Measurements from ENCODE around the gene DGLUCY.

The DGLUCY gene

DNA sequence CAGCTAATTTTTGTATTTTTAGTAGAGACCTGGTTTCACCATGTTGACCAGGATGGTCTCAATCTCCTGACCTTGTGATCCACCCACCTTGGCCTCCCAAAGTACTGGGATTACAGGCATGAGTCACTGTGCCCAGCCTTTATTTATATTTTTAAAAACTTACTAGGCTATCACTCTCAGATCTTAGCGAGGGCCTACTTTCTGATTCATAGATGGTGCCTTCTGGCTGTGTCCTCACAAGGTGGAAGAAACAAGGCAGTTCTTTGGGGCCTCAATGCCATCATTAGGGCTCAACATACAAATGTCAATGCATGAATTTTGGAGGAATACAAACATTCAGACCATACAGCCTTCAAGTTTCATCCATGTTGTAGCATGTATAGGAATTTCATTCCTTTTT lies 2.4 kb upstream of the DGLUCY start:
- DNase-seq (ENCODE audit: extremely low read depth, insufficient read length) = no peak
- no peak overlapping the region for H3K4me3 ChIP-seq (replicated peaks; ENCODE audit: low read depth, low read length)
- no peaks in the 10 kb centered on the region for H3K27me3 ChIP-seq (replicated peaks; ENCODE audit: control insufficient read depth, insufficient read depth, low read length)
- no peaks in the 10 kb centered on the region for H3K36me3 ChIP-seq (ENCODE audit: control insufficient read depth, insufficient read depth, low read length)
- TF ChIP-seq, protein P1, sequence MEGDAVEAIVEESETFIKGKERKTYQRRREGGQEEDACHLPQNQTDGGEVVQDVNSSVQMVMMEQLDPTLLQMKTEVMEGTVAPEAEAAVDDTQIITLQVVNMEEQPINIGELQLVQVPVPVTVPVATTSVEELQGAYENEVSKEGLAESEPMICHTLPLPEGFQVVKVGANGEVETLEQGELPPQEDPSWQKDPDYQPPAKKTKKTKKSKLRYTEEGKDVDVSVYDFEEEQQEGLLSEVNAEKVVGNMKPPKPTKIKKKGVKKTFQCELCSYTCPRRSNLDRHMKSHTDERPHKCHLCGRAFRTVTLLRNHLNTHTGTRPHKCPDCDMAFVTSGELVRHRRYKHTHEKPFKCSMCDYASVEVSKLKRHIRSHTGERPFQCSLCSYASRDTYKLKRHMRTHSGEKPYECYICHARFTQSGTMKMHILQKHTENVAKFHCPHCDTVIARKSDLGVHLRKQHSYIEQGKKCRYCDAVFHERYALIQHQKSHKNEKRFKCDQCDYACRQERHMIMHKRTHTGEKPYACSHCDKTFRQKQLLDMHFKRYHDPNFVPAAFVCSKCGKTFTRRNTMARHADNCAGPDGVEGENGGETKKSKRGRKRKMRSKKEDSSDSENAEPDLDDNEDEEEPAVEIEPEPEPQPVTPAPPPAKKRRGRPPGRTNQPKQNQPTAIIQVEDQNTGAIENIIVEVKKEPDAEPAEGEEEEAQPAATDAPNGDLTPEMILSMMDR (IDR thresholded peaks at IDR 0.05; ENCODE audit: insufficient read depth, low read length, poor library complexity, severe bottlenecking) = no peak

DNA sequence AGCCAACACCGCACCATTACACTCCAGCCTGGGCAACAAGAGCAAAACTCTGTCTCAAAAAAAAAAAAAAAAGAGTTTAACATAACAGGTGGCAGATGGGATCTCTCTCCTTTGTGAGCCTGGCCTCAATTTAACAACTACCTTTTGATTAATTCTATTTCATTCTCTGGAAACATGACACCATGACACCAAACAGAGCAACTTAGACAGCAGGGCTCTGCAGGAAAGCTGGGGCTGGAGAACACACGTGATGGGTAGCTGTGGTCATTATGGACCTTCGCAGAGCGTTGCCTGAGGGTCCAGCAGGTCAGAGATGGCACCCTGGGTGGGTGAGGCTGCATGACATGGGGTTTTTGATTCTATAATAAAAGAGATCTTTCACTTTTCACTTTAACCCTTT lies 1.7 kb upstream of the DGLUCY start:
- DNase-seq (ENCODE audit: extremely low read depth, insufficient read length) = no peak
- Histone ChIP-seq H3K4me3 (replicated peaks; ENCODE audit: low read depth, low read length) (no peak overlapping the region), H3K27me3 (replicated peaks; ENCODE audit: control insufficient read depth, insufficient read depth, low read length) (no peaks in the 10 kb centered on the region), H3K36me3 (ENCODE audit: control insufficient read depth, insufficient read depth, low read length) (no peaks in the 10 kb centered on the region)
- TF ChIP-seq, protein P1 (IDR thresholded peaks at IDR 0.05; ENCODE audit: insufficient read depth, low read length, poor library complexity, severe bottlenecking) = no peak

DNA sequence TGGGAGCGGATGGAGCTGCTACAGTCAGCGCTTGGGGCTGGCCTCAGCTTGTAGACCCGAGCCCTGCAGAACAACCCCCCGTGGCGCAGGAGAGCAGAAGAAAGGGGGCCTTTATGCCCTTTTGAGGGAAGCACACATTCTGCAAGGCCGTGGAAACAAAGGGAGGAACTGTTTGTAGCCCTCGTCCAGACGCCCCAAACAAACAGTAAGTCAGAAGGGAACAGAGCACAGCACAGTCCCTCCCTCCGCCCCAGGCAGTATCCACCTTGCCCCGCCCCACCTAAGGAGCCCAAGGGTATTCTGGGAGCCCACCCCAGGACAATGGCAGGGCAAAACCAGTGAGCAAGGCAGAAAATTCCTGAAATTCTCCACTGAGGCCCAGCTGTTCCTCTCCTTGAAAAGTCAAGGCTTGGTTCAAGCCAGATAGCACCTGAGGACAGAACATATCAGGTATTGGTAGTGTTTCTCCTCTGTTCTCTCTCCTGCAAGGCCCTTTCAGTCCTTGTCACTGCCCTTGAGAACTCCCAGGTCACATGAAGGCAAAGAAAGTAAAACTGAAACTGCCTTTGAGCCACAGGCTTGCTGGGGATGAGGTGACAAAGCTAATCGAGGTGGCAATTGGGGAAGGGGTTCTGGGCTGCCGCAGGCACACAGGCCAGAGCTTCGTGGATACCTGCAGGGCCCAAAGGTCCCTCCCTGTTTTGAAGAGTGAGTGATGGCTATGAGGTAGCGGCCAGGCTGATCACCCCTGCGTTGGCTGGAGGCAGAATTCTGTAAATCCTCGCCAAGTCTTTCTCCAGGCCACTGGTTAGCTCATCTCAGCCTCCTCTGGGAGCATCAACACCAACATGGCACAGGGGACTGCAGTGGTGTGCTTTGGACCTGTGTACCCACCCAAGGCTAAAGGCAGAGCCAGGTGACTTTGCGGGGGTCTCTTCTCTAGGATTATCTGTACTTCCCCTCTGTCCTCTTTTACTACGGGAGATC lies 499 bp downstream of the DGLUCY start:
- H3K4me3 ChIP-seq (replicated peaks; ENCODE audit: low read depth, low read length) = peak overlapping the region; percentile 81
- H3K27me3 ChIP-seq (replicated peaks; ENCODE audit: control insufficient read depth, insufficient read depth, low read length) = no peaks in the 10 kb centered on the region
- DNase-seq (ENCODE audit: extremely low read depth, insufficient read length) = peak; percentile 83
- H3K36me3 ChIP-seq (ENCODE audit: control insufficient read depth, insufficient read depth, low read length) = peaks cover 4% of the 10 kb centered on the region
- TF ChIP-seq, protein P1 (IDR thresholded peaks at IDR 0.05; ENCODE audit: insufficient read depth, low read length, poor library complexity, severe bottlenecking) = no peak

DNA sequence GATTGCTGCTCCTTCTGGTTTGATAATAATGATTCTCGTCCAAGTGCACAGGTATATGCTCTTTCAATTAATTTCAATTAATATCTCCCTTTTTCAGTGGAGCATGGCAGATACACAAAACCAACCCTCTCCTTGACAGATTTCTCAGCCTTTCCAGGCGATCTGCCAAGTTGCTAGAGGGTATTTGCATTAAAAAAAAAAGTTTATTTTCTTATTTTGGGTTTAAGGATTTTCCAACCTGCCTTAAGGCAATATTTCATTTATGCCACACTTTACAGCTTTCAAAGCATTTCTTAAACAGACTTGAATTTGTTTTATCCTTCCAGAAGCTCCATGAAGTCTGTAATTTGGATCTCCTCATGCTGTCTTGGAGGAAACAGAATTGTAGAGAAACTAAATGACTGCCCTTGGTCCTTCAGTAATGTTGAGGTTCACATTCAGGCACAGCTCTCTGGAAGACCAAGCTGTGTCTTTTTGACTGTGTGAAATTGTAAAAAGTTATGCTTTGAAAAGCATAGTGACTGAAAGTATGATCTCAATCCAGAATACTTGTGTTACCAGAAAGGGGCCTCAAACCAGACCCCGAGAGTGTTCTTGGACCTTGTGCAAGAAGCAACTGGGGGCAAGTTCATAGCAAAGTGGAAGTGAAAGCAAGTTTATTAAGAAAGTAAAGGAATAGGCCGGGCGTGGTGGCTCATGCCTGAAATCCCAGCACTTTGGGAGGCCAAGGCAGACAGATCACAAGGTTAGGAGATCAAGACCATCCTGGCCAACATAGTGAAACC lies 2.3 kb downstream of the DGLUCY start:
- DNase-seq (ENCODE audit: extremely low read depth, insufficient read length) = no peak
- Histone ChIP-seq H3K36me3 (ENCODE audit: control insufficient read depth, insufficient read depth, low read length) (peaks cover 4% of the 10 kb centered on the region), H3K27me3 (replicated peaks; ENCODE audit: control insufficient read depth, insufficient read depth, low read length) (no peaks in the 10 kb centered on the region), H3K4me3 (replicated peaks; ENCODE audit: low read depth, low read length) (peak overlapping the region; percentile 81)
- TF ChIP-seq, protein P1 (IDR thresholded peaks at IDR 0.05; ENCODE audit: insufficient read depth, low read length, poor library complexity, severe bottlenecking) = no peak

DNA sequence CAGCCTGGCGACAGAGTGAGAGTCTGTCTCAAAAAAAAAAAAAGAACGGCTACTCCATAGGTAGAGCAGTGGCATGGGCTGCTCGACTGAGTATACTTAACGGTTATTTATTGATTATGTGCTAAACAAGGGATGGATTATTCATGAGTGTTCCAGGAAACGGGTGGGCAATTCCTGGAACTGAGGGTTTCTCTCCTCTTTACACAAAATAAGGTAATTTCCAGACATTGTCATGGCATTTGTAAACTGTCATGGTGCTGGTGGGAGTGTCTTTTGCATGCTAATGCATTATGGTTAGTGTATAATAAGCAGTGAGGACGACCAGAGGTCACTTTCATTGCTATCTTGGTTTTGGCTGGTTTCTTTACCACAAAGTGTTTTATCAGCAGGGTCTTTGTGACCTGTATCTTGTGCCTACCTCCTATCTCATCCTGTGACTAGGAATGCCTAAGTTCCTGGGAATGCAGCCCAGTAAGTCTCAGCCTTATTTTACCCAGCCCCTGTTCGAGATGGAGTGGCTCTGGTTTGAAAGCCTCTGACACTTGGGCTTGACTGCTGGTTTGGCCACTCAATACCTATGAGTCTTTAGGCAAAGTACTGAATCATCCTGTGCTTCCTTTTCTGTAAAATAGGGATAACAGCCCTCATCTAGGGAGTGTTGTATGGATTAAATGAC lies 3.2 kb downstream of the DGLUCY start:
- Histone ChIP-seq H3K4me3 (replicated peaks; ENCODE audit: low read depth, low read length) (peak overlapping the region; percentile 32; the same call in 1 of the 2 replicates), H3K36me3 (ENCODE audit: control insufficient read depth, insufficient read depth, low read length) (peaks cover 4% of the 10 kb centered on the region), H3K27me3 (replicated peaks; ENCODE audit: control insufficient read depth, insufficient read depth, low read length) (no peaks in the 10 kb centered on the region)
- TF ChIP-seq, protein P1 (IDR thresholded peaks at IDR 0.05; ENCODE audit: insufficient read depth, low read length, poor library complexity, severe bottlenecking) = no peak
- DNase-seq (ENCODE audit: extremely low read depth, insufficient read length) = no peak

All from GM06990 (cell line).